ENCODE measurements around the gene DLX2. TPM values are rescaled to one million over a fixed set of nuclear protein-coding genes. Genes with fewer than 3 reads are reported as not detected.
"Not testable (repeated sequence)": the region's sequence is repeated elsewhere in the genome, so short reads cannot be mapped to it uniquely, and the experiment has no call there.

The DLX2 gene
- total RNA-seq, 1 donor from 2014 or later: 0.28 TPM

GRCh38 chr2:172062402-172063004, 40.2 kb downstream of the DLX2 start:
- no peaks in the 10 kb centered on the region for H3K36me3 Mint-ChIP-seq (ENCODE audit: low read depth, unreplicated experiment)
- no peak overlapping the region for H3K4me3 Mint-ChIP-seq (ENCODE audit: unreplicated experiment)
- H3K9me3 Mint-ChIP-seq (ENCODE audit: unreplicated experiment): no peaks in the 10 kb centered on the region
- H3K27ac Mint-ChIP-seq (ENCODE audit: unreplicated experiment): no peak overlapping the region
- peaks cover 12% of the 10 kb centered on the region for H3K4me1 Mint-ChIP-seq (ENCODE audit: unreplicated experiment)
- TF ChIP-seq CTCF (IDR thresholded peaks at IDR 0.05; ENCODE audit: unreplicated experiment): no peak
- H3K27me3 Mint-ChIP-seq (ENCODE audit: unreplicated experiment): no peaks in the 10 kb centered on the region
- no peak for DNase-seq (ENCODE audit: low spot score)

GRCh38 chr2:172060118-172060517, 42.6 kb downstream of the DLX2 start:
- H3K27ac Mint-ChIP-seq (ENCODE audit: unreplicated experiment); H3K4me1 Mint-ChIP-seq (ENCODE audit: unreplicated experiment); H3K27me3 Mint-ChIP-seq (ENCODE audit: unreplicated experiment); H3K9me3 Mint-ChIP-seq (ENCODE audit: unreplicated experiment); H3K4me3 Mint-ChIP-seq (ENCODE audit: unreplicated experiment); H3K36me3 Mint-ChIP-seq (ENCODE audit: low read depth, unreplicated experiment); DNase-seq (ENCODE audit: low spot score): not testable (repeated sequence)

- H3K9me3 Mint-ChIP-seq (ENCODE audit: unreplicated experiment): no peaks in the 10 kb centered on the region
- DNase-seq (ENCODE audit: low spot score): no peak
- H3K4me3 Mint-ChIP-seq (ENCODE audit: unreplicated experiment): no peak overlapping the region
- no peak for TF ChIP-seq CTCF (IDR thresholded peaks at IDR 0.05; ENCODE audit: unreplicated experiment)
- peaks cover 6% of the 10 kb centered on the region for H3K4me1 Mint-ChIP-seq (ENCODE audit: unreplicated experiment)
- H3K27me3 Mint-ChIP-seq (ENCODE audit: unreplicated experiment): no peaks in the 10 kb centered on the region
- H3K27ac Mint-ChIP-seq (ENCODE audit: unreplicated experiment): no peak overlapping the region
- H3K36me3 Mint-ChIP-seq (ENCODE audit: low read depth, unreplicated experiment): no peaks in the 10 kb centered on the region
Observed at GRCh38 chr2:172058660-172059059, 44.0 kb downstream of the DLX2 start.

GRCh38 chr2:172056293-172056692, 46.4 kb downstream of the DLX2 start:
- Mint-ChIP-seq H3K27me3 (ENCODE audit: unreplicated experiment) (no peaks in the 10 kb centered on the region), H3K9me3 (ENCODE audit: unreplicated experiment) (no peaks in the 10 kb centered on the region), H3K4me1 (ENCODE audit: unreplicated experiment) (peaks cover 6% of the 10 kb centered on the region), H3K27ac (ENCODE audit: unreplicated experiment) (no peak overlapping the region), H3K36me3 (ENCODE audit: low read depth, unreplicated experiment) (no peaks in the 10 kb centered on the region), H3K4me3 (ENCODE audit: unreplicated experiment) (no peak overlapping the region)
- no peak for DNase-seq (ENCODE audit: low spot score)
- no peak for TF ChIP-seq CTCF (IDR thresholded peaks at IDR 0.05; ENCODE audit: unreplicated experiment)

- H3K36me3 Mint-ChIP-seq (ENCODE audit: low read depth, unreplicated experiment): no peaks in the 10 kb centered on the region
- no peaks in the 10 kb centered on the region for H3K9me3 Mint-ChIP-seq (ENCODE audit: unreplicated experiment)
- H3K4me3 Mint-ChIP-seq (ENCODE audit: unreplicated experiment): no peak overlapping the region
- no peak overlapping the region for H3K27ac Mint-ChIP-seq (ENCODE audit: unreplicated experiment)
- TF ChIP-seq CTCF (IDR thresholded peaks at IDR 0.05; ENCODE audit: unreplicated experiment): no peak
- DNase-seq (ENCODE audit: low spot score): no peak
- peaks cover 6% of the 10 kb centered on the region for H3K4me1 Mint-ChIP-seq (ENCODE audit: unreplicated experiment)
- no peaks in the 10 kb centered on the region for H3K27me3 Mint-ChIP-seq (ENCODE audit: unreplicated experiment)
Observed at GRCh38 chr2:172053486-172053885, 49.2 kb downstream of the DLX2 start.
